ENCODE measurements around the gene IFT88.

IFT88 gene

GRCh38 chr13:20684041-20684440, 117.1 kb downstream of the IFT88 start:
- TF ChIP-seq CTCF (IDR thresholded peaks at IDR 0.05; ENCODE audit: insufficient read depth, missing control alignments): no peak
- DNase-seq (ENCODE audit: insufficient read length, low spot score) (no peak), FAIRE-seq (no peak)

- no peak for FAIRE-seq
- no peak for TF ChIP-seq CTCF (IDR thresholded peaks at IDR 0.05; ENCODE audit: insufficient read depth, missing control alignments)
- DNase-seq (ENCODE audit: insufficient read length, low spot score): no peak
Observed at GRCh38 chr13:20684546-20684945, 117.6 kb downstream of the IFT88 start.

DNA sequence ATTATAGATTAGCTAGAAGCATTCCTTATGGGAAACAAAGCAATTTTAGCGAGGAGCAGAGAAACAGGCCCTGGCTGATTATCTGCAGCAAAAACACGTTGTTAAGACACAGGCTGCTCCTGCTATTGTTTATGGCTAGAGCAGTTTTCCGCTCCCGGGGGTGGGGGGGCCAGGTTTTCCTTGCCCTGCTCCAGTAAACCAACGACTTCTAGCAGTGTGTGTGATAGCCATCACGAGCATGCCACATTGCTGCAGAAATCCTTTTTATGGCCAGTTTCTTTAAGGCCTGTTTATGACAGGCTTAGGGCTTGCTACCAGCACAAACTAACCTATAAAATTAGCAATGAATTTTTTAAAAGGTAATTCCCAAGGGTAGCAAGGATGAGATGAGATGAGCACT, 118.1 kb downstream of the IFT88 start:
- no peak for TF ChIP-seq CTCF (IDR thresholded peaks at IDR 0.05; ENCODE audit: insufficient read depth, missing control alignments)
- FAIRE-seq (no peak), DNase-seq (ENCODE audit: insufficient read length, low spot score) (no peak)

GRCh38 chr13:20686167-20686566, 119.2 kb downstream of the IFT88 start:
- no peak for DNase-seq (ENCODE audit: insufficient read length, low spot score)
- TF ChIP-seq CTCF (IDR thresholded peaks at IDR 0.05; ENCODE audit: insufficient read depth, missing control alignments): no peak
- no peak for FAIRE-seq

DNA sequence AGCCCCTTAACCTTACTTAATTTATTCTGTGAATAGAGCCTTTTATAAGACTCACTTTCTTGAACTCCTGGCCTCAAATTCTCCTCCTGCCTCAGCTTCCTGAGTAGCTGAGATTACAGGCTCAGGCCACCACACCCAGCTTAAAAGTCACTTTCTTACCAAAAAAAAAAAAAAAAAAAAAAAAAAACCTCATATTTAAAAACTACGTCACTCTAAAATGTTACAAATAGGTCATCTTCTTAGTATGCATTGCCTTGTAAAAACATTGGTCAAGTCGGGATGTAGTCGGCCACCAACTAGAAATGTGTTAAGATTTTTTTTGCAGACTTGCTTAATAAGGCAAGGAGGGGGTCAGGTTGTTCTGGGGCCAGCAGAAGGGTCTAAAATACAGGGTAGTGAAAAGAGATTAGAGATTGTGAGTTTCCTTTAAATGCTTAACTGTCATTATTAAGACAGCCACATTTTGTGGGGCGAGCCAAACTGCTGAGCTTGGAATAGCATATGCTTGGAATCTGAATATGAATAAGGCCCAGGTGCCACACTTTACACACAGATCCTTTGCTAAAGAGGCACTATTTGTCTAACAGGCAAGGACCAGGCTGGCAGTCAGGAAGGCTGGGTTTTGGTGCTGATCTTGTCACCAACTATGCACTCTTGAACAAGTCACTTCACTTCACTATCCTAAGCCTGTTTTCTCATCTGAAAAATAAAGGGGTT, 120.1 kb downstream of the IFT88 start:
- DNase-seq (ENCODE audit: insufficient read length, low spot score): no peak
- FAIRE-seq: no peak
- TF ChIP-seq CTCF (IDR thresholded peaks at IDR 0.05; ENCODE audit: insufficient read depth, missing control alignments): no peak

- no peak for TF ChIP-seq CTCF (IDR thresholded peaks at IDR 0.05; ENCODE audit: insufficient read depth, missing control alignments)
- FAIRE-seq (no peak), DNase-seq (ENCODE audit: insufficient read length, low spot score) (no peak)
Observed at GRCh38 chr13:20689291-20689690, 122.3 kb downstream of the IFT88 start.

- TF ChIP-seq CTCF (IDR thresholded peaks at IDR 0.05; ENCODE audit: insufficient read depth, missing control alignments): no peak
- no peak for DNase-seq (ENCODE audit: insufficient read length, low spot score)
- no peak for FAIRE-seq
Observed at GRCh38 chr13:20691616-20692015, 124.7 kb downstream of the IFT88 start.
